COLO829 (cell line): Measurements from ENCODE around the gene PLCB1.
A peak's percentile ranks its signal among the peaks of the same experiment; 100 is the strongest.
"Not testable (repeated sequence)": the region's sequence is repeated elsewhere in the genome, so short reads cannot be mapped to it uniquely, and the experiment has no call there.

Experiments
- DNase-seq: peaks from one replicate; pipeline ENCODE4 v3.0.0; 2012; ENCODE audit warnings: low spot score

Gene PLCB1

GRCh38 chr20:8369311-8369710 is 237.2 kb downstream of the PLCB1 start:
- no peak for DNase-seq

DNA sequence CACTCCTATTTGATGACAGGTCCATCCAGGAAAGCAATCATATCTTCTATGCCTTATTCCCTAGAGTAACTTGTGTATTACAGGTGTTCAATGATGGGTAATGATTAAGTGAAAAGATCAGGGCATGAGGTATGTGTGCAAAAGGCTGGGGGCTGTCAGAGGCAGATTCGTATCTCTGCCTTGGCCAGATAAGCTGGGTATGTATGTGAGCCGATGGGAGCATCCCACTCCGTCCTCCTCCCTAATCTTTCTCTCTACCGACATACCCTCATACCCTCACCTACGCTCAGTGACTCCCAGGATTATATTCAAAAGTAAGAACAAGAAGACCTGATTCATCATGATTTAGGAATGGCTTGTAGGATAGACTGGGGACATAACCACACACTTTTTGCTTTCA is 238.7 kb downstream of the PLCB1 start:
- no peak for DNase-seq

DNA sequence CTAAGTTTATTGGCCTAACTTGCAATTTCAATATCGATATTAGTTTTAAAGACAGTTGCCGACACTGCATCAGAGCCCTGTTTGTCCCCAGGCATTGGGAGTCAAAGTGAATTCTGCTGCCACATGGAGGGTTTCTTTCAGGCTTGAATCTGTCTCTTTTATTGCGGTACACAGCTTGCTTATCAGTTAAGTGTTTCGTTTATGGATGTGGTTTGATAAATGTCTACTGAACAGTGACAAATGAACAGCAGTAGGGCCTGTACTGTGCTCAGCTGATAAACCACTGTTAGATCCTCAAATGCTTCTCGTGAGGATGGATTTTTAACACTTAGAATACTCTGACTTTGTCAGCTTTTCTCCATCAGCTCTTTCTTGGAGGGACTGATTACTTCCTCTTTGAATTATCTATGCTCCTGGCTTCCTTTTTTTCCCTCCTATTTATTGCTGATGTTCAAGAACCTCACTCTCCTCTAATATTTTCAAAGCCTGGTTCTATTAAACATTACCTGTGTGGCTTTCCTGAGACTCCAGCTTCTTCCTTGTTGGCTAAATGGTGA is 240.8 kb downstream of the PLCB1 start:
- DNase-seq, result no peak

DNA sequence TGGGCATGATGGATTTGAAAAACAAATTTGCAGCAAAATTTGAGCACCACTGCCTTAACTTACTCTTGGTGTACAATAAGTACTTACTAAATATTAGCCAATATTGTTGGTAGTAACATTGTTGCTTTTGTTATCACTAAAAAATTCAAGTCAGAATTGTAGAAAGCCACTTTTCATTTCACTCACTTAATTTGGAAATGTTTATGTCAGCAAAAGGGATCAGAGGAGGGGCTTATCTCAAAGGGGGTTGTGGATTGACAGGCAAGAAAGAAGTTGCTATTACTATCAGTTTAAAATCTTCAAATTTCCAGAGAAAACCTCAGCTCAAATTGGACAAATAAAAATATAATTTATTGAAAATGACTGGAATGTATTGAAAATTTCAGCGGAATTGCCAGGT is 241.5 kb downstream of the PLCB1 start:
- DNase-seq, result no peak

DNA sequence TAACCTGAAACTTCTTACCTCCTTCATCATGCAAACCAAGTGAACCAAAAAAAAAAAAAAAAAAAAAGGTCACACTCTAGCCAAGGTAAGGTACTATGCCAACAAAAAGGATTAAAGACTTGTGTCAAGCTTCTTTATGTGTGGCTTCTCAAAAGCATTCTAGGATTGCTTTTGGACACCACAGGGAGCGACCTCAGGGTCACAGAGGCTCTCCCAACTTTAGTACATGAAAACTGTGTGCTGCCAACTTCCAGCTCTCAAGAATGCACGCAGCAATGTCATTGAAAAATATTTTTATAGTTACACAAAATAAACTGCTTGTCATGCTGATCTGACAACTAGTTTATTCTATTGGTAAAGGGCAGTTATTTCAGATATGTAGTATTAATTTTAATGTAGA is 243.8 kb downstream of the PLCB1 start:
- DNase-seq, result no peak

DNA sequence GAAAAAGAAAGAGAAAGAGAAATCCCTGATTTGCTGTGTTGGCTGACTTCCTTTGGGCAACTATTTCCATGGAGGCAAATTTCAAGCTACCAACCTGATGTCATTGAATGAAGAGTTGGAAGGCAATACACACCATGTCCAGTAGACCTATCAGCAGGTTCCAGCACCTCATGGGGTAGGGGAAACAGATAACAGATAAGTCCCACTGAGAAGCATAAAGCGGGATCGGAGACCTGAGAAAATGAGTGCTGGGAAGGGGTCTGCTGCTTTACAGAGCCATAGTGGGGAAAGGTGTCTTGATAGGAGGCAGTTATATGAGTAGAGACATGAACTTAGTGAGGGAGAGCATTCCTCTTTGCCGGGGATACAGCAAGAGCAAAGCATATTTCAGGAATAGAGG is 244.9 kb downstream of the PLCB1 start:
- no peak for DNase-seq

- not testable (repeated sequence) for DNase-seq
Observed at GRCh38 chr20:8379125-8379524, 247.1 kb downstream of the PLCB1 start.

- no peak for DNase-seq
Observed at GRCh38 chr20:8385247-8385646, 253.2 kb downstream of the PLCB1 start.

DNA sequence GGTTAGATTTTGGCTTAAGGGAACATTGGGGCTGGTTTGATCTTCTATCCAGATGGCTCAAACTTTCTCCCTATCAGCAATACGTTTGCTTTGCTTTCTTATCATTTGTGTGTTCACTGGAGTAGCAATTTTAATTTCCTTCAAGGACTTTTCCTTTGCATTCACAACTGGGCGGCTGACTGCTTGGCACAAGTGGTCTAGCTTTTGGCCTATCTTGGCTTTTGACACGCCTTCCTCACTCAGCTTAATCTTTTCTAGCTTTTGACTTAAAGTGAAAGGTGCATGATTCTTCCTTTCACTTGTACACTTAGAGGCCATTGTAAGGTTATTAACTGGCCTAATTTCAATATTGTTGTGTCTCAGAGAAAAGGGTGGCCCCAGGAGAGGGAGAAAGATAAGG is 254.9 kb downstream of the PLCB1 start:
- DNase-seq, result no peak

GRCh38 chr20:8388141-8388540 is 256.1 kb downstream of the PLCB1 start:
- peak; percentile 90 for DNase-seq

GRCh38 chr20:8388707-8389106 is 256.6 kb downstream of the PLCB1 start:
- peak; percentile 52 for DNase-seq

DNA sequence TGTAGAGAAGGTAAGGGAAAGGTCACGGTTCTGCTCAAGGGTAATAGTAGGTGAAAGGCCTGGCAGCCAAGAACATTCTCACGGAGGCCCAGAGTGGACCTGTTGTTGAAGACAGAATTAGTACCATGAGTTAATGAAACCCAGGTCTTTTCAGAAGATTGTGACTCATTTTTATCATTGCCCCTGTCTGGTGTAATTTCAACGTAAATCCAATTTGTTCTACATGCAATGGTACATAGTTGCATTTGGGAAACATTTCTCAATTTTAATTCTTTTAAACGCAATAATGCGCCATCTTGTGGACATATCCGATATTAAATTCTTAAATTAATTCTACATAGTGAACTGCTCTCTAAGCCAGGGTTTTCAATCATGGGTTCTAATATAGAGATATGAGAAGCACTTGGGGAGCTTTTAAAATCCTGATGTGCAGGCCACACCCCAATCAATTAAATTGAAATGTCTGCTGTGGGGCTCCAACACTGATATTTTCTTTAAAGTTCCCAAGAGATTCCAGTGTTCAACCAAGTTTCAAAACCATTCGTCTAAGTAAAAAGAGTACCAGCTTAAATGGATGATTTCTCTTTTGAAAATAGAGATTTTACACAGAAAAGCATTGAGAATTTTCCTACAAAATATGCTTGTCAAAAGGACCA is 257.4 kb downstream of the PLCB1 start:
- DNase-seq, result peak; percentile 55

GRCh38 chr20:8390037-8390433 is 258.0 kb downstream of the PLCB1 start:
- DNase-seq, result no peak

- no peak for DNase-seq
Observed at GRCh38 chr20:8390500-8390899, 258.4 kb downstream of the PLCB1 start.

- no peak for DNase-seq
Observed at GRCh38 chr20:8393381-8393780, 261.3 kb downstream of the PLCB1 start.

DNA sequence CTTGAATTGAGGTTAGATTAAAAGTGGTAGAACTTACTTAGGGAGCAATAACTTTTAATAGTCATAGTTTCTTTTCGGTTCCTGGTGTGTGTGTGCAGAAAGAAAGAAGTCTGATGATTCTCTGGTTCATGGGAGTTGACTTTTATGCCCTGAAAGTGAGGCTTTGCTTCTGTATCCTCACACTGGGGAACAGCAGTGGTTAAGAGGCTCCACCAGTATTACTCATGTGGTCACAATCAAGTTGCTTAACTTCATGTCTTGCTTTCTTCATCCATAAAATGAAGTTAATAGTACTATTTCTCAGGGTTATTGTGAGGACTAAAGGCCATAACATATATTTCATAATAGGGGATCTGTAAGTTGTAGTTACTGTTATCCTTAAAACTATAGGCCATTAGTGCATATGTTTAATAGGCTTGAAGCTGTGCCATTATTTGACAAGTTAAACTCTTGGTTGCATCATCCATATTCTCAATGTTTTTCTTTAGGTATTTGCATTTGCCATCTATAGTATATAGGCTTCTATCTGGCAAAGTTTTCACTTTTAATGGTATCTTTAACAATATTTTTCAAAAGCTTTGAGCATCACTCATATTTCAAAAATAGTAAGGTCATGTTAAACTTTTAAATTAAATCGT is 262.4 kb downstream of the PLCB1 start:
- DNase-seq, result no peak

- DNase-seq, result no peak
Observed at GRCh38 chr20:8395956-8396355, 263.9 kb downstream of the PLCB1 start.

- no peak for DNase-seq
Observed at GRCh38 chr20:8398263-8399051, 266.4 kb downstream of the PLCB1 start.

- no peak for DNase-seq
Observed at GRCh38 chr20:8399947-8400346, 267.9 kb downstream of the PLCB1 start.

DNA sequence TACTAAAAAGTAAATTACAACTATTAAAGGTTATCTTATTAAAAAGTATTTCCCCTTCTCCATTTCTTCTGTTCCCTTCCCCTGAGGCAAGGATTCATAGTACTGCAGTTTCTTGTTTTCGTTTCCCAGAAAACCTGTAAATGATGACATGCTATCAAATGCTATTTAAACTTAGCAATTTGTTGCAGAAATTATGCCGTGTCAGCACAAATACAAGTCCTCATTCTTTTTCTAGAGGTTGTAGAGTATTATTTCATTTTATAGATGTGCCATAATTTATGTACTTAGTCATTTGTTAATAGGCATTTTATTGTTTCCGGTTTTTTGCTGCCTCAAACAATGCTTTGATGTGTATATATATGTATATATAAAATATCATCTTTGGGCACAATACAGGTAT is 268.4 kb downstream of the PLCB1 start:
- DNase-seq, result no peak

GRCh38 chr20:8401556-8401955 is 269.5 kb downstream of the PLCB1 start:
- DNase-seq, result no peak

DNA sequence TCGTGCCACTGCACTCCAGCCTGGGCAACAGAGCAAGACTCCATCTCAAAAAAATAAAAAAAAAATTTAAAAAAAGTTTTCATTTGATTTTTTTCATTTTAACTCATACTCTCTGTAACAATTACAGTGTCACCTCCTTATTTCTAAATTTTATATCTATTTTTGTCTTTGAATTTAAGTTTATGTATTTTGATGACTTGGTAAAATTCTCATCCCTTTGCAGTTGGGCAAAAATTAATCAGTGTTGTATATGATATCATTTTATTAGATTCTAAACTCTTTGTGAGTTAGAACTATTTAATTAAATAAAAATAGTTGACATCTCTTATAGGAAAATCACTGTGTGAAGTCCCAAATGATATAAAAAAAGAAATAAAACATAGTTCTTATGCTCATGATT is 270.7 kb downstream of the PLCB1 start:
- no peak for DNase-seq
